Measurements from ENCODE around the gene STEAP3. TPM values are rescaled to one million over a fixed set of nuclear protein-coding genes. Genes with fewer than 3 reads are reported as not detected.

Gene STEAP3
- total RNA-seq, 1 donor: 50.9 TPM

DNA sequence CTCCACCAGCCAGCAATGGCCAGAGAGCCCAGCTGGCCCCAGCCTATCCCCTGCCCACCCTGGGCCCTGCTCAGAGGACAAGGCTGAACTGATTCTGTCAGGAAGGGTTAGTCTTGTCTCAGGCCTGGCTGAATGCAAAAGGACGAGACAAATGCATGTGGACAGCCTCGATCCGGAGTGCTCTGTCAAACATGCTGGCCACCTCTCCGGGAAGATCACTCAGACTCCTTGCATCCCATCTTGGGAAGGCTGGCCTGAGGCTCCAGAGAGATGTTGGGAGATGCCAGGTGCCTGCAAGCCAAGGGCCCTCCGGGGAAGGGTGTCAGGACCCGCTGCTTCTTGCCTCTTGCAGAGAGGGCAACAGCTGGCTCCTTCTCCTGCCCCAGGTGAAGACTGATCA lies 44.9 kb upstream of the STEAP3 start:
- DNase-seq (ENCODE audit: low read depth): no peak
- TF ChIP-seq, protein P1, sequence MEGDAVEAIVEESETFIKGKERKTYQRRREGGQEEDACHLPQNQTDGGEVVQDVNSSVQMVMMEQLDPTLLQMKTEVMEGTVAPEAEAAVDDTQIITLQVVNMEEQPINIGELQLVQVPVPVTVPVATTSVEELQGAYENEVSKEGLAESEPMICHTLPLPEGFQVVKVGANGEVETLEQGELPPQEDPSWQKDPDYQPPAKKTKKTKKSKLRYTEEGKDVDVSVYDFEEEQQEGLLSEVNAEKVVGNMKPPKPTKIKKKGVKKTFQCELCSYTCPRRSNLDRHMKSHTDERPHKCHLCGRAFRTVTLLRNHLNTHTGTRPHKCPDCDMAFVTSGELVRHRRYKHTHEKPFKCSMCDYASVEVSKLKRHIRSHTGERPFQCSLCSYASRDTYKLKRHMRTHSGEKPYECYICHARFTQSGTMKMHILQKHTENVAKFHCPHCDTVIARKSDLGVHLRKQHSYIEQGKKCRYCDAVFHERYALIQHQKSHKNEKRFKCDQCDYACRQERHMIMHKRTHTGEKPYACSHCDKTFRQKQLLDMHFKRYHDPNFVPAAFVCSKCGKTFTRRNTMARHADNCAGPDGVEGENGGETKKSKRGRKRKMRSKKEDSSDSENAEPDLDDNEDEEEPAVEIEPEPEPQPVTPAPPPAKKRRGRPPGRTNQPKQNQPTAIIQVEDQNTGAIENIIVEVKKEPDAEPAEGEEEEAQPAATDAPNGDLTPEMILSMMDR (IDR thresholded peaks at IDR 0.05; ENCODE audit: insufficient read depth, low read length): no peak
- H3K4me3 ChIP-seq (ENCODE audit: low read depth, low read length): no peak overlapping the region

DNA sequence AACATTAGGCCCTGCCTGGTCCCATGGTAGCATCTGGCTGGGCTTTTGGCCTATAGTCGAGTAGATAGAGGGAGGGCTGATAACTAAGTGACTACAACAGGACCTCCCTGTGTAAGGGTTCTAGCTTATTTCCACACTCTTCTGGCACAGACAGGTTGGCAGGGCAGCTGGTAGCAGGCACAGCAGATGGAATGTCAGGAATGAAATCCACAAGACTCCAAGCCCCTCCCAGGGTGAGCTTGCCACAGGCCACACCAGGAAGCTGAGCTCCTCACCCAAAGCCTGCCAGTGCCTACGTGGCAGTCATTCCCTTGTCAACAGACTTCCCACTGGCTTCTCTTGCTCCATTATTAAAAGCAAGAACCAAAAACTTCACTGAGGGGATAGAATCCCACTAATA lies 44.4 kb upstream of the STEAP3 start:
- DNase-seq (ENCODE audit: low read depth): peak; percentile 33

DNA sequence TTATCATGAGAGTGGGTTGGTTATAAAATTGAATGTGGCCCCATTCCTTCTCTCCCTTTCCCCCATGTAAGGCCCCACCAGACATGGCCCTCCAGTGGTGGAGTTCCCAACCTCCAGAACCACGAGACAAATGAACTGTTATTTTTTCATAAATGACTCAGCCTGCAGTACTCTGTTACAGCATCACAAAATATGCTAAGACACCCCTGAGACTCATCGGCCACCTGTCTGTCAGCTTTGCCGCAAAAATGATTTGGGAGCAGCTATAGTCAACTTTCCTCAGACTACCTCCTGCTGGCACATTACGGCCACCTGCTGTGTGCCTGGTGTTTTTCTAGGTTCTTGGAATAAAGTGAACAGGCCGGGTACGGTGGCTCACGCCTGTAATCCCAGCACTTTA lies 43.6 kb upstream of the STEAP3 start:
- TF ChIP-seq, protein P1 (IDR thresholded peaks at IDR 0.05; ENCODE audit: insufficient read depth, low read length): no peak
- H3K4me3 ChIP-seq (ENCODE audit: low read depth, low read length): no peak overlapping the region
- no peak for DNase-seq (ENCODE audit: low read depth)

More for the DNA sequence above, 44.4 kb upstream of the STEAP3 start:
- TF ChIP-seq, protein P1 (IDR thresholded peaks at IDR 0.05; ENCODE audit: insufficient read depth, low read length): no peak
- no peak overlapping the region for H3K4me3 ChIP-seq (ENCODE audit: low read depth, low read length)

DNA sequence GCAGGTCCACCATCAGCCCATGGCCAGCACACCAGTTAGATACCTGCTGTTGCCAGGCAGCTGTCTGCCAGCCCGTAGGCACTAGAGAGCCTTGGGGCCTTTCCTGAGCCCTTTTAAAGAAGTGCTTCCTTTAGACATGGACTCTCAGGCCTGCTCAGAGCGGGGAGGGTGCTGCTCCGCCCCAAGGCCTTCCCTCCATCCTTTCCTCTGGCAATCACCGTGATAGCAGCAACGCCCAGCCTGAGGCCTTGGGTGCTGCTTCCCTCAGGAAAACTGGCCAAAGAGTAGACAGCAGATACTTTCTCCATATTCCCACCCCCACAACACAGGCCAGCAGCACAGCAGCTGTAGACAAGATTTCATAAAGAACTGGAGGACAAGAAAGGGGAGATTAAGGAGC lies 42.7 kb upstream of the STEAP3 start:
- TF ChIP-seq, protein P1 (IDR thresholded peaks at IDR 0.05; ENCODE audit: insufficient read depth, low read length): no peak
- no peak for DNase-seq (ENCODE audit: low read depth)
- no peak overlapping the region for H3K4me3 ChIP-seq (ENCODE audit: low read depth, low read length)

DNA sequence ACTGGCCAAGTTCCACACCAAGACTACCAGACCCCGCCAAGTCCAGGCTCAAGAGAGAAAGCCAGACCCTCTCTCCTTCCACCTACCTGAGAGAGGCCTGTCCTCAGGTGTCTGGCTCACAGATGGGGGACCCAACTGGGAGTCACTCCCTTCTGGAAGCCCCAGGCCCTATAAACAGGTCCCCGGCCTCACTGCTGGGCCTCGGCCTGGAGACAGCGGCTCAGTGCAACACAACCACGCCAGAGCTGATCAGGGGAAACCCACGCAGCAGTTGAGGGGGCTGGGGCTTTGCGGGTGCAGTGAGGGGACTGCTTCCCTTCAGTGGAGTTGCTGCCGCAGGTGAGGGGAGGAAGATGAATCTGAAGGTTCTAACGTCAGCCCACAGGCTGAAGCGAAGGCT lies 42.2 kb upstream of the STEAP3 start:
- DNase-seq (ENCODE audit: low read depth): no peak
- TF ChIP-seq, protein P1 (IDR thresholded peaks at IDR 0.05; ENCODE audit: insufficient read depth, low read length): no peak
- no peak overlapping the region for H3K4me3 ChIP-seq (ENCODE audit: low read depth, low read length)

DNA sequence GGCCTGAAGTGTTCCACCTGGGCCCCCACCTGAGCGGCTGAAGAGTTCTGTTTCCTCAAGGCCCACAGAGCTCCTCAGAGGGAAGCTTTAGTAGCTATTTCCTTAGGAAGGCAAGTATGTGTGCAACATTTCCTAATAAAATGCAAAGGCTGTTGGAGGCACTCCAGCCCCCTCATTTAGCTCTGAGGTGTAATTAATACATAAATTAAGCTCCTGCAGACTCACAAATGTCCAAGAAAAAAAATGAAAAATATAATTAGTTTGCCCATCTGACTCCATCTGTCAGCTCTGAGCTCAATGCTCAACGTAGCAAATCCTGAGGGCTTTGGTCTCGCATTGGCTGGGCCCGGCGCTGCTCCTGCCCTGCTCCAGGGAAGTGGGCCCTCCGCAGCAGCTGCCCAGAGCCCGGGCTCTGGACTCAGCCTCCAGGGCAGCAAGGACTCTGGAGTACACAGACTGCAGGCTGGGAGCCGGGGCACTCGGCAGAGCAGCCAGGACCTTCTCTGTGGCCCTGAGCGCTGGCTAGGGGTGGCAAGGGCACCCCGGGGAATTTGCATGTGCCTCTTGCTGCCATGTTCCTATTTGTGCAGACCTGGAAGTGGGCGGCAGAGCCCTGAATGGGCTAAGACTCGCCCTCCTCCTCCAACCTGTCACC lies 41.7 kb upstream of the STEAP3 start:
- no peak for DNase-seq (ENCODE audit: low read depth)
- TF ChIP-seq, protein P1 (IDR thresholded peaks at IDR 0.05; ENCODE audit: insufficient read depth, low read length): no peak
- no peak overlapping the region for H3K4me3 ChIP-seq (ENCODE audit: low read depth, low read length)

DNA sequence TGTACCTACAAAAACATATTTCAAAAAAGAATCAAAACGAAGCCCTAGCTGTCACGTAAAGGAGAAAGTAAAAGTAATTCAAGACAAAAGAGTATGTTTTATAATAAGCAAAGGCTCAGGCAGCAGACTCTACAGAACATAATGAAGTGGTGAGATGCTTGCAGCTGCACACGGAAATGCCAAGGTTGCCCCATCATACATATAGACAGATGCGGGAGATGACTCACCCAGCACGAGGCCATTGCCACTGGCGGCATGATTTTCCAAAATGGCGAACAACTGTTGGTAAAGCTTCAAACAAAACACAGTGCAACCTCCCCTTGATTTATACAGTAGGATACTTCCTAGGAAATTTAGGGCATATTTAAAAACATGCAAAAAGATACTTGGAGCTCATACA lies 39.1 kb upstream of the STEAP3 start:
- TF ChIP-seq, protein P1 (IDR thresholded peaks at IDR 0.05; ENCODE audit: insufficient read depth, low read length): no peak
- DNase-seq (ENCODE audit: low read depth): no peak
- no peak overlapping the region for H3K4me3 ChIP-seq (ENCODE audit: low read depth, low read length)

Measured in fibroblast of the aortic adventitia (primary cell).